COLO829 (cell line): Measurements from ENCODE around the gene SERINC3.
"Not testable (repeated sequence)": the region's sequence is repeated elsewhere in the genome, so short reads cannot be mapped to it uniquely, and the experiment has no call there.

Source experiments
- DNase-seq: peaks from one replicate; pipeline ENCODE4 v3.0.0; 2012; ENCODE audit warnings: low spot score

Gene SERINC3

DNA sequence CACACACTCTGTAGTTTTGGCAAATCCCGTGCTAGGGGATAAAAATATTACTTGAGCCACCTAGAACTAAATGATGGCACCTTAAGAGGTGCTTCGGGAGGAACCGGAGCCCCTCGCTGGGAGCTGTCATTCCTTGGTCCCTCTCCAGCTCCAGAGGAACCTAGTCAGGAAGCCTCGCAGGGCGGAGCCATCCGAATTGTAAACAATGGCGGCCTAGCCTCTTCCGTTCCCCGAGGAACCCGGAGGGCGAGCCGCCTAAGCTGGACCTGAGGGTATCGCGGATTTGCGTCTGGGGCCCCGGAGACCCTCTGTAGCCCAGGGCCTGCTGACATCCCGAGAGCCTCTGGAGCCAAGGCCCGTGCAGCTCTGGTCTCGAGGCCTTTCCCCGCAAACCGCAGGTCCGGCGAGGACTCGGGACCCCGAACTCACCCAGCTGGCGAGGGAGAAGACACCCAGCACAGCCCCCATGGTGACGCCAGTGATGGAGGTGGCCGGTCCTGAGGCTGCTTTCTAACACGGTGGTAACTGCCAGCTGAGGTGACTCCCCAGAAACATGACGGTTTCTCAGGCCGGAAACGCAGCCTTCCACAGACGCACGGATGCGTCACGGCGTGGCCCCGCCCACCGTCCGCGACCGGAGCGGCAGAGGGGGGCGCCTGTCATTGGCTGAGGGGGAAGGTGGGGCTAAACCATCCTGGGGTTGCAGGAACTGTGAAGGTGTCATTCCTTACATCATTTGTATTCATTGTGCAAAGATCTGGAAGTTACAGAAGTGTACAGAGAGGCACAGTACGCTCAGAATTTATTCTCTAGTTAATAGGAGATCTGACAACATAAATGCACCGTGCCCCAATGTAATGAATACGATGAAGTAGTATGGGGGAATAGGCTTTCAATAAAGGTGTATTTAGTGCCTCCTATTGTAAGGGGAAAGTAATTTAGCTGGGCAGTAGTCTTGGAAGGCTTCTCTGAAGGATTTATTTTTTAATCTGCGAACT is at the start of gene SERINC3:
TSS of gene SERINC3 (minus strand) at position 587 of the 998 bp plus-strand sequence. CDS start at position 468, 119 bp downstream.
- DNase-seq, result peak; percentile 94

- no peak for DNase-seq
Observed at GRCh38 chr20:44571362-44571988, 49.6 kb upstream of the SERINC3 start.

DNA sequence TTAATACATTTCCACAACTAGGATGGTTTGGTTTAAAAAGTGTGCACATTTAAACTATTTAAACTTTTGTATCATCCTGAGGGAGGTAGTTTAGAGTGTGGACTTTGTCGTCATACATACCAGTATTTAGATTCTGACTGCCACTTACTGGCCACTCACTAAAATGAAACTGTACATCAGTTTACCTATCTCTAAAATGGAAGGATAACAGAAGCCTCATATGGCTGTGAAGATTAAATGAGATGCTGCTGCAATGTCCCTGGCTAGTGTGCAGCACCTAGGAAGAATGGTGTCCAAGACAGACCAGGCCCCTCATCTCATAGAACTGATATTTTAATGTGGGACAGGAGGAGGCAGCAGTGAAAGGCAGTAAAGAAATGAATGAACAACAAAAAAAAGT is 48.5 kb upstream of the SERINC3 start:
- DNase-seq, result no peak

DNA sequence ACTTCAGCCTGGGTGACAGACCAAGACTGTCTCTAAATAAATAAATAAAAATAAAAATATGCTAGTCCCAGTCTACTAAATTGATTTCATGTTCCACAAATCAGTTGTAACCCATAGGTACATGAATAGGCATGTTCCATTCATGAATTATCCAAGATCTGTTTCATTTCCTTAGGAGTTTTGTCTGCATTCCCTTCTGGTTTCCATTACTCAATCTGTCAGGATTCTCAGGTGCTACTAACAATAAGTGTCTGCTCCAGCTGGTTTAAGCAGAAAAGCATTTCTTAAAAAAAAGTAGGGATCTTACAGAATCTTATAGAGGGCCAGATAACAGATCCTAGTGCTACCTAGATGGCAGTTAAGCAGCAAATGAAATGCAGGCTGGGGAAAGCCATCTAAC is 44.9 kb upstream of the SERINC3 start:
- DNase-seq, result no peak

DNA sequence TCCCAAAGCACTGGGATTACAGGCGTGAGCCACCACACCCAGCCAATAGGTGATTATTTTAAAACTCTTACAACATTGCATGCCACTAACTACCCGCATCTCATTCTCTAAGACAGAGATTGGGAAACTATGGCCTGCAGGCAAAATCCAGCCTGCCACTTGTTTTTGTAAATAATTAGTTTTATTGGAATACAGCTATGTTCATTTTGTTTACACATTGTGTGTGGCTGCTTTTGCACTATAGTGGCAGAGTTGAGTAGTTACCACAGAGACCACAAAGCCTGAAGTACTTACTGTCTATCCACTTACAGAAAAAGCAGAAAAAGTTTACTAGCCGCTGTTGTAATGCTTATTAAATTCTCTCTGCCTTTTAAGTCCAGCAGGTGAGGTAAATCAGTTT is 44.1 kb upstream of the SERINC3 start:
- no peak for DNase-seq

- DNase-seq, result no peak
Observed at GRCh38 chr20:44561876-44562275, 40.0 kb upstream of the SERINC3 start.

DNA sequence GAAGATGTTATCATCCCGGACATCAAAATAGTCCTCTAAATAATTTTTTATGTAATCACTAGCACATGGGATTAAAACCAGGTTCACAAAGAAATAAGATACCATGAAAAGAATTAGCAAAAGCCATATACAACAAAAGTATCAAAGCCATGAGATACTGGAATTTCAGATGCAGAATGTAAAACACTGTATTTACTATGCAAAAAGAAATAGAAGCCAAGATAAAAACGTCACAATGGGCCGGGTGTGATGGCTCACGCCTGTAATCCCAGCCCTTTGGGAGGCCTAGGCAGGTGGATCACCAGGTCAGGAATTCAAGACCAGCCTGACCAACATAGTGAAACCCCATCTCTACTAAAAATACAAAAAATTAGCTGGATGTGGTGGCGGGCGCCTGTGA is 38.9 kb upstream of the SERINC3 start:
- not testable (repeated sequence) for DNase-seq

- no peak for DNase-seq
Observed at GRCh38 chr20:44560229-44560628, 38.4 kb upstream of the SERINC3 start.

DNA sequence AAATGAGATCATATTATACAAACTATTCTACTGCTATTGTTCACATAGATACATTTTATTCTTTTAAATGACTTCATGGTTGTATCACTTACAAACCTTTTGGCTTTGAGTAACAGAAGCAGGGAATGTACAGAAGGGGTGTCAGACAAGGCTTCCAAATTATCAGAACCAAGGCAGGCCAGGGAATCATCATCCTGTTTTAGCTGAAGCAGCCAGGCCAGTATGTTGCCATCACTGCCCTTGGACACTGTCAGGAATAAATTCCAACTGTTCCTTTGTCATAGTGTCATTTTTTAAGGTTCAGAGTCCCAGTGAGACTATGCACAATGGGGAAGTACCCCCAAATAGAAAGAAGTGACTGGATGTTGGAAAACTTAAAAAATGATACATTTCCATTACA is 37.4 kb upstream of the SERINC3 start:
- no peak for DNase-seq

DNA sequence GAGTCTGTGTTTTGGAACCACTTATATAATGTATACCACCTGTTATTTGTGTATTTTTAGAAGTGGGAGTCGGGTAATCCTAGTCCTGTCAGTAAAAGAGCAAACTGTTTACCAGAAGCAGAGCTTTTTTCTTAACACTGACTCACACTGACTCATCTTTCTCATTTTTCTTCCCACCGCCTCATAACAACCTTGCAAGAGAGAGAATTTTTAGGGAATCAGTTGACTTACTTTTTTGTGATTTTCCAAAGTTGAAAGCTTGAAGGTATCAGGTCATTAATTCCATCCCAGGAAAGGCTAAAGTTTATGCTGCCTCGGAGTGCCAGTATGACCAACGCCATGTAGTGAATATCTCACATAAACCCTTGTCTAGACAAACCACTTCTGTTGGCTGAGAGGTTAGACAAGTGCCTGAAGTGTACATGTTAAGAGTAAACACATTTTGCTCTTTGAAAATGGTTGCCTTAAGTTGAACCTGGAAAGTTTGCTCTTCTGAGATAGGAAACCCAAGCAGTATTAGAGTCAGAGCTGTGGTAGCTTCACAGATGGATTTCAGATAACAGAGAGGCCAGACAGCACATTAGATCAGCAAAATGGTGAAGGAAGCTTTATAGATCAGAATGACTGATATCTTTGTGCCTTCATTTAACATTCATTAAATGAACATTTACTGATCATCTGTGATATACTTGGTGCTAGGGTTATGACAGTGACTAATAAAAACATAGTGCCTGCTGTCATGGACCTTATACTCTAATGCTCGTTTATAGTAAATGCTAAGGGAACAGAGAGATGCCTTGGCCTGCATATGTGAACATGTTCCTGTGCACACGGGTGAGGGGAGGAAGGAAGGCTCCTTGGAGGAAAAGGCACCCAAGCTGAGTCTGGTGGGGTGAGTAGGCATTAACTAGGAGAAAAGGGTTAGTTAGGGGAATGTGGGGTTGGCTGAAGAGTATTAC is 31.4 kb upstream of the SERINC3 start:
- no peak for DNase-seq

GRCh38 chr20:44552568-44552949 is 30.7 kb upstream of the SERINC3 start:
- no peak for DNase-seq

GRCh38 chr20:44552050-44552449 is 30.2 kb upstream of the SERINC3 start:
- no peak for DNase-seq

GRCh38 chr20:44549123-44549522 is 27.3 kb upstream of the SERINC3 start:
- no peak for DNase-seq

GRCh38 chr20:44547419-44547818 is 25.5 kb upstream of the SERINC3 start:
- DNase-seq, result no peak

- DNase-seq, result no peak
Observed at GRCh38 chr20:44544263-44544662, 22.4 kb upstream of the SERINC3 start.

DNA sequence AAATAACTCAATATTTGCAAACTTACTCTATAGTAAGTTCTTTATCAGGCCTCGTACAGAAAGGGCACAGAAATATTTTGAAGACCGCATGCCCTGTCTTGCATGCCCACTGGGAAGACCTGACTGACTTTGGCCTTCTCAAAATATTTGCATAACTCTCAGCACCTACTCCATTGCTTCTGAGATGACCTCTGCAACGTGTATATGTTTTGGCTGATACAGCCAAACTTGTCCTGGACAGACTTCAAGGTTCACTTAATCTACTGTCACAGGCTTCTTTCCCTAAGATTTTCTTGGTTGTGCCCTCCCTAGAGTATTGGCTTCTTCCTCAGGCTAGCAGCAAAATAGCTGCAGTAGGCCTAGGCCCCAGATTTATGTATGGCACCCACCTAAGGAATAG is 21.5 kb upstream of the SERINC3 start:
- no peak for DNase-seq

- DNase-seq, result no peak
Observed at GRCh38 chr20:44542890-44543289, 21.0 kb upstream of the SERINC3 start.

GRCh38 chr20:44541992-44542391 is 20.1 kb upstream of the SERINC3 start:
- DNase-seq, result no peak

DNA sequence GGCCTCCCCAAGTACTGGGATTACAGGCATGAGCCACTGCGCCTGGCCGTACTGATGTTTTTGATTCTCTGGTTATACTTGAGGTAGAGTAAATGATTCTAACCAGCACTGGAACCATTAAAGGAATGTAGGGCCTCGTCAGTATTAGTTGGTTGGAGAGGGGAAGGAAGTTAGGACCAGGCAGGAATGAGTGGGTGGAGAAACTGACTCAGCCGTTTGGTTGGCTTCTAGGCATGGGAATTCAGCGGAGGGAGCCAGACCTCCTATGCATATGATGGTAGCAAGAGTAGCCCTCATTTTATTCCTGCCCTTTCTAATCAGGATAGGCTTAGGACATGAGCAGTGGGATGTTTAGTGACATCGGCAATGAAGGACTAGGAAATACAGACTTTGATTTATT is 19.0 kb upstream of the SERINC3 start:
- DNase-seq, result no peak

DNA sequence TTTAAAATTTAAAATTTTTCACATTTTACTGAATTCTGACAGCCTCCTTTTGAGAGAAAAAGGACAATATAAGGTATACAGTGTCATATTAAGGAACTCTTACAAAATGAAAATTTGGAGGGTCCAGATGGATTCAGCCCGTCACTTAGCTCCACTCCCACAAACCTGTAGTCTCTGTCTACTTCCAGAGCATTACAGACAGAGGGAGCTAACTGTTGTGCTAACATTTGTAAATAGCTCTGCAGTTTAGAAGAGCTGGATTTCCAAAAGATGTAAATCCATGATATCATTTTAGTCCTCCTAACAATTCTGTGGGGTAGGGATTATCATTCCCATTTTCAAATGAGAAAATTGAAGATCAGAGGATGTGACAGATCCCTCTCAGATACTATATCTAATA is 16.1 kb upstream of the SERINC3 start:
- no peak for DNase-seq

DNA sequence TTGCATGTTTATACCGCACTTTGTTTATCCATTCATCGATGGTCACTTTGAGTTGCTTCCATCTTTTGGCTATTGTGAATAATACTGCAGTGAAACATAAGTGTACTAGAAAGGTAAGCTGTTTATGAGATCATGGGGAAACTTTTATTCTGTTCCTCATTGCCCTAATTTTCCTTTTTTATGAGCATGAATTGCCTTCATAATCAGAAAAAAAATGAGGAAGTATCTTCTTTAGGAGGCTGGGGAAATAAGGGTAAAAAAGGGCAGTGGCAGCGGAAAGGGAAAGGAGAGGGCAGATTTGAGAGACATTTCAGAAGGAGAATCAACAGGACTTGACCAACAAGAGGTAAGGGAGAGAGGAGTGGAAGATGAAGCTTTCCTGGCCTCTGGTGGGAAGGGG is 14.3 kb upstream of the SERINC3 start:
- no peak for DNase-seq

- DNase-seq, result no peak
Observed at GRCh38 chr20:44533928-44534327, 12.1 kb upstream of the SERINC3 start.
